ENCODE results near the gene PRR30. TPM values are rescaled to one million over a fixed set of nuclear protein-coding genes. Genes with fewer than 3 reads are reported as not detected.

PRR30 gene
- total and polyA plus RNA-seq, 2 donors (not counting 1 experiment from before 2014, with no cell fraction given) = not detected

DNA sequence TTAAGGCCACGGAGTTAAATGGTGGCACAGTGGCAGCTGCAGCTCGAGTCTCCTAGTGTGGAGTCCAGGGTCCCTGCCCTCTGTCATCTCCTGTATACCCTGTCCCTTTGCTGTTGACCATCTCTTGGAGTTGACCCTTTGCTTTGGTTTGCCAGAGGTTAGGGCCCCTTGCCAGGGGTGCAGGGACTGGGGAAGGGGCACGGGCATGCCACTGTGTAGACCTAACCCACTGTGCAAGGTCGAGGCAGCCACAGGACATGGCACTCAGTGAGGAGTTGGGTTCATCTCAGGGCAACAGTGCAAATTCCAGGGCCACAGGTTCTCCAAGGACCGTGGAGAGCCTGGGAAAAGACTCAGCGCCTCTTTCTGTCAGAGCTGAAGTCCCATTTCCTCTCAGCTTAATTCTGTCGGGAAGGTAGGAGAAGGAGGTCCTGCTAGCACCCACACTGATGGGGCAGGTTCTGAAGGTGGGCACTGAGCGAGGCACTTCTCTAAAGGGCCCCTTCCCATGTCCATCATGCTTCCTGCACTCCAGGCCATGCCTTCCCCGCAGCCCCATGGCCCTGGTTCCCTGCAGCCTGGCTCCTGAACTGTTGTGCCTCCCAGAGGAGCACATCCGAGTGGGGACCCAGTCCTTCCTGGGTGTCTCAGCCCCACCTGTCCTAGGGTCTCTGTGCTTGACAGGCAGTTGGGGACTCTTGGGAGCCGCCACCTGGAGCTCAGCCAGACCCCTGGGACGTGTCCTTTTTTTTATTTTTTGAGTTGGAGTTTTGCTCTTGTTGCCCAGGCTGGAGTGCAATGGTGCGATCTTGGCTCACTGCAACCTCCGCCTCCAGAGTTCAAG is 49.9 kb downstream of the PRR30 start:
- ATAC-seq (ENCODE audit: low read depth) (no peak), DNase-seq (no peak)
- TF ChIP-seq EZH2 (IDR thresholded peaks at IDR 0.05; ENCODE audit: borderline replicate concordance, insufficient read depth, low read depth, low read length, poor library complexity, severe bottlenecking) = no peak
- TF ChIP-seq, protein P1, sequence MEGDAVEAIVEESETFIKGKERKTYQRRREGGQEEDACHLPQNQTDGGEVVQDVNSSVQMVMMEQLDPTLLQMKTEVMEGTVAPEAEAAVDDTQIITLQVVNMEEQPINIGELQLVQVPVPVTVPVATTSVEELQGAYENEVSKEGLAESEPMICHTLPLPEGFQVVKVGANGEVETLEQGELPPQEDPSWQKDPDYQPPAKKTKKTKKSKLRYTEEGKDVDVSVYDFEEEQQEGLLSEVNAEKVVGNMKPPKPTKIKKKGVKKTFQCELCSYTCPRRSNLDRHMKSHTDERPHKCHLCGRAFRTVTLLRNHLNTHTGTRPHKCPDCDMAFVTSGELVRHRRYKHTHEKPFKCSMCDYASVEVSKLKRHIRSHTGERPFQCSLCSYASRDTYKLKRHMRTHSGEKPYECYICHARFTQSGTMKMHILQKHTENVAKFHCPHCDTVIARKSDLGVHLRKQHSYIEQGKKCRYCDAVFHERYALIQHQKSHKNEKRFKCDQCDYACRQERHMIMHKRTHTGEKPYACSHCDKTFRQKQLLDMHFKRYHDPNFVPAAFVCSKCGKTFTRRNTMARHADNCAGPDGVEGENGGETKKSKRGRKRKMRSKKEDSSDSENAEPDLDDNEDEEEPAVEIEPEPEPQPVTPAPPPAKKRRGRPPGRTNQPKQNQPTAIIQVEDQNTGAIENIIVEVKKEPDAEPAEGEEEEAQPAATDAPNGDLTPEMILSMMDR (IDR thresholded peaks at IDR 0.05) = no peak
- H3K9me3 Mint-ChIP-seq (ENCODE audit: insufficient read depth) = no peaks in the 10 kb centered on the region
- Histone ChIP-seq H2AFZ (ENCODE audit: insufficient read depth, low read depth, low read length, poor library complexity, severe bottlenecking) (no peak overlapping the region), H3K27ac (ENCODE audit: low read length in 2 of 2) (no peak overlapping the region), H3K27me3 (replicated peaks in 1 of 4; ENCODE audit: control extremely low read depth in 1 of 4, control insufficient read depth in 3 of 4, insufficient read depth in 4 of 4, low read length in 3 of 4) (no peaks in the 10 kb centered on the region), H3K4me3 (ENCODE audit: control extremely low read depth in 1 of 5, extremely low read depth in 1 of 5, insufficient read depth in 1 of 5, low read depth in 2 of 5, low read length in 4 of 5) (no peak overlapping the region), H3K4me1 (ENCODE audit: control insufficient read depth in 2 of 2, insufficient read depth in 2 of 2, low read length in 2 of 2) (peaks cover 13 to 20% of the 10 kb centered on the region in 2 donors), H4K20me1 (ENCODE audit: control insufficient read depth, insufficient read depth, low read length, poor library complexity, severe bottlenecking) (no peaks in the 10 kb centered on the region), H3K79me2 (ENCODE audit: control insufficient read depth, insufficient read depth, low read length) (peaks cover 4% of the 10 kb centered on the region), H3K9me3 (ENCODE audit: control extremely low read depth in 1 of 3, control insufficient read depth in 2 of 3, insufficient read depth in 1 of 3, low read length in 2 of 3) (no peaks in the 10 kb centered on the region), H3K4me2 (replicated peaks; ENCODE audit: low read depth, low read length, poor library complexity, severe bottlenecking) (no peak overlapping the region), H3K9ac (ENCODE audit: low read length) (no peak overlapping the region), H3K36me3 (replicated peaks in 1 of 2; ENCODE audit: control extremely low read depth in 1 of 2, control insufficient read depth in 1 of 2, extremely low read depth in 1 of 2, insufficient read depth in 2 of 2, low read length in 1 of 2) (no peaks in the 10 kb centered on the region)
- no peak overlapping the region for H3K4me3 Mint-ChIP-seq
- intact Hi-C loops (cut with micrococcal nuclease) = loop anchor here (5.0 to 10.0 kb wide), 4 partner anchors 127 to 1785 kb away; partner anchors contain the start of genes ASXL2, CENPA and TRMT61B
- peaks cover 18% of the 10 kb centered on the region for H3K4me1 Mint-ChIP-seq
- POLR2A ChIA-PET = interaction anchor here (0.6 kb wide), 1 partner anchor 44 kb away, joined by 4 read pairs; no protein-coding TSS in a partner anchor
- H3K27ac Mint-ChIP-seq = no peak overlapping the region
- WGBS (ENCODE audit: insufficient coverage) = 96% methylated on average over 14 of the region's 14 CpGs
- CTCF ChIA-PET = interaction anchor here (0.7 kb wide), 1 partner anchor 374 kb away, joined by 3 read pairs; no protein-coding TSS in a partner anchor
- H3K27me3 Mint-ChIP-seq = no peaks in the 10 kb centered on the region

DNA sequence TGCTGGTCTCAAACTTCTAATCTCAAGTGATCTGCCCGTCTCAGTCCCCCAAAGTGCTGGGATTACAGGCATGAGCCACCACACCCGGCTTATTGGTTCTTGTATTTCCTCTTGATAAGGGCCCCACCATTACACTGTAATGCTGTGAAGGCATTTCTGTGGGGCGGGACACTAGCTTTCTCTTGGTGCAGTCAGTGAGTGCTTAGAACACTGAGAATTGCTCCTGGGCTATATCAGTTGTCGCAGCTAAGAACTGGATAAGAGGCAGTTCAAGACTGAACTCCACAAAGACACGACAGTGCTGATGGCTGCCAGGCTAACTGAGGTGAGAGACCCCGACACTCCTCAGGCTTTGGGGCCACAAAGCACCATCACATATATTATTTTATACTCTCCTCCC is 50.6 kb downstream of the PRR30 start:
- H4K20me1 ChIP-seq (ENCODE audit: control insufficient read depth, insufficient read depth, low read length, poor library complexity, severe bottlenecking) = no peaks in the 10 kb centered on the region
- Mint-ChIP-seq H3K9me3 (ENCODE audit: insufficient read depth) (no peaks in the 10 kb centered on the region), H3K27me3 (no peaks in the 10 kb centered on the region), H3K4me3 (no peak overlapping the region), H3K4me1 (peaks cover 18% of the 10 kb centered on the region), H3K27ac (no peak overlapping the region)
- no peak overlapping the region for H3K27ac ChIP-seq (ENCODE audit: low read length in 2 of 2)
- intact Hi-C loops (cut with micrococcal nuclease) = loop anchor here (5.0 to 10.0 kb wide), 4 partner anchors 126 to 1786 kb away; partner anchors contain the start of genes ASXL2, CENPA and TRMT61B
- POLR2A ChIA-PET = no interaction called here
- no peak overlapping the region for H3K9ac ChIP-seq (ENCODE audit: low read length)
- no peak for ATAC-seq (ENCODE audit: low read depth)
- H3K4me2 ChIP-seq (replicated peaks; ENCODE audit: low read depth, low read length, poor library complexity, severe bottlenecking) = no peak overlapping the region
- no peak overlapping the region for H3K4me3 ChIP-seq (ENCODE audit: control extremely low read depth in 1 of 5, extremely low read depth in 1 of 5, insufficient read depth in 1 of 5, low read depth in 2 of 5, low read length in 4 of 5)
- CTCF ChIA-PET = interaction anchor here (0.6 kb wide), 1 partner anchor 244 kb away, joined by 4 read pairs; no protein-coding TSS in a partner anchor
- no peaks in the 10 kb centered on the region for H3K27me3 ChIP-seq (replicated peaks in 1 of 4; ENCODE audit: control extremely low read depth in 1 of 4, control insufficient read depth in 3 of 4, insufficient read depth in 4 of 4, low read length in 3 of 4)
- 92% methylated on average over 5 of the region's 6 CpGs for WGBS (ENCODE audit: insufficient coverage)
- H3K9me3 ChIP-seq (ENCODE audit: control extremely low read depth in 1 of 3, control insufficient read depth in 2 of 3, insufficient read depth in 1 of 3, low read length in 2 of 3) = no peaks in the 10 kb centered on the region
- peaks cover 4% of the 10 kb centered on the region for H3K79me2 ChIP-seq (ENCODE audit: control insufficient read depth, insufficient read depth, low read length)
- no peaks in the 10 kb centered on the region for H3K36me3 ChIP-seq (replicated peaks in 1 of 2; ENCODE audit: control extremely low read depth in 1 of 2, control insufficient read depth in 1 of 2, extremely low read depth in 1 of 2, insufficient read depth in 2 of 2, low read length in 1 of 2)
- no peak for DNase-seq
- H3K4me1 ChIP-seq (ENCODE audit: control insufficient read depth in 2 of 2, insufficient read depth in 2 of 2, low read length in 2 of 2) = peaks cover 13 to 20% of the 10 kb centered on the region in 2 donors
- H2AFZ ChIP-seq (ENCODE audit: insufficient read depth, low read depth, low read length, poor library complexity, severe bottlenecking) = no peak overlapping the region
- TF ChIP-seq, protein P1 (IDR thresholded peaks at IDR 0.05) = no peak
